Activated CD4-positive, CD25-positive, alpha-beta regulatory T cell treated with anti-CD3 and anti-CD28 coated beads, Interleukin-2, amount 50 U/mL, for 16 hours (primary cell): Measurements from ENCODE around the gene INPP4A.
"Not testable (repeated sequence)": the region's sequence is repeated elsewhere in the genome, so short reads cannot be mapped to it uniquely, and the experiment has no call there.

ENCODE experiments used
- DNase-seq: peaks from one replicate; pipeline ENCODE4 v3.0.0-alpha.2; 2020; ENCODE audit warnings: low read depth, low spot score

Gene INPP4A

GRCh38 chr2:98583816-98584618, 139.4 kb downstream of the INPP4A start:
- DNase-seq, result no peak

- DNase-seq, result no peak
Measured at GRCh38 chr2:98585386-98585785, 140.7 kb downstream of the INPP4A start.

DNA sequence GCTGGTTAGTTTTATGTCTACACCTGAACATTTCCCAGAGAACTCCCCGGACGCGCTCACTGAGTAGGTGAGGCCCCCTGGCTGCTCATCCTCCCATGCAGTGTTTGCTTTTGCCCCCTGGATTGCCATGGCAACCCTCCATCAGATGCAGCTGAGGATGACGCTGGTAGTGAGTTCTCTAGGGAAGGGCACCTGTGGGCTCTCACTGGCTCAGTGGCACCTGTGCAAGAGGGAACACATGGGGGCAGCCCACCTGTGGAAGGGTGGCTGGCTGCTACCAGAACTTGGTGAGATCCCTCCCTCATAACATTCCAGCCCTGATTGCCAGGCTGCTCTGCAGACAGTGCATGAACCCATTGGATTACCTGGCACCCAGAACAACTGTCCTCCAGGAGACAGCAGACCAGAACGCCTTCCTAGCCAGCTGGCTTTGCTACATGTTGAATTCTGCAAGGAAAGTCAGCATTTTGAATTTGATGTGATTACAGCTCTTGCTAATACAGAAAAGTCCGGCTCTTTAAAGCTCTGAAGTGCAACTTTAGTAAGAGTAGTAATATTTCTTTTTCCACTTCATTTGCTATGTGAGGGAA, 142.0 kb downstream of the INPP4A start:
- DNase-seq, result no peak

DNA sequence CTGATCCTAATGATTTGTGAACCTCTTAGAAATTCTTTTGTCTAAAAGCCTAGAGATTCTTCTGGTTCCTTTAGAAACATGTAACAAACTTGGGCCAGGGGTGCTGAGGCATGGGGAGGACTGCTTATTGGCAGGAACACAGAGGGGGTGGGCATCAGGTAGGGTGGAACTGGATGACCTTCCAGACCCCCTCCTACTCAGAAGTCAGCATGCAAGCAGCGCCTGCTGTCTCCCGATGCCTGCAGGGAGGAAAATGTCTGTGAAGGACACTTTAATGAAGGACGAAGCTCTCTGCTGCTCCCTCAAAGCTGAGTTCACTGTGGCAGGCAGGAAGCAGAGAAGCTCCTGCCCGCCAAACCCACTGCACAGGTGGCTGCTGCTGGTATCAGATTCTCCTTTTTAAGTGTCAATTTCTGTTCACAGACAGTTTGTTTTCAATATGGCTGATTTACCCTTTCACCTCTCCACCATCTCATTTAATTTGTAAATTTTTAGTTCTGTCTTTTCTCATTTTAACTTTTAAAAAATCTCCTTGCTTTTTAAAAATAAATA, 144.3 kb downstream of the INPP4A start:
- DNase-seq, result no peak

GRCh38 chr2:98589489-98589888, 144.8 kb downstream of the INPP4A start:
- DNase-seq, result no peak

- no peak for DNase-seq
Measured at GRCh38 chr2:98592565-98592964, 147.9 kb downstream of the INPP4A start.

- not testable (repeated sequence) for DNase-seq
Measured at GRCh38 chr2:98594665-98595064, 150.0 kb downstream of the INPP4A start.

DNA sequence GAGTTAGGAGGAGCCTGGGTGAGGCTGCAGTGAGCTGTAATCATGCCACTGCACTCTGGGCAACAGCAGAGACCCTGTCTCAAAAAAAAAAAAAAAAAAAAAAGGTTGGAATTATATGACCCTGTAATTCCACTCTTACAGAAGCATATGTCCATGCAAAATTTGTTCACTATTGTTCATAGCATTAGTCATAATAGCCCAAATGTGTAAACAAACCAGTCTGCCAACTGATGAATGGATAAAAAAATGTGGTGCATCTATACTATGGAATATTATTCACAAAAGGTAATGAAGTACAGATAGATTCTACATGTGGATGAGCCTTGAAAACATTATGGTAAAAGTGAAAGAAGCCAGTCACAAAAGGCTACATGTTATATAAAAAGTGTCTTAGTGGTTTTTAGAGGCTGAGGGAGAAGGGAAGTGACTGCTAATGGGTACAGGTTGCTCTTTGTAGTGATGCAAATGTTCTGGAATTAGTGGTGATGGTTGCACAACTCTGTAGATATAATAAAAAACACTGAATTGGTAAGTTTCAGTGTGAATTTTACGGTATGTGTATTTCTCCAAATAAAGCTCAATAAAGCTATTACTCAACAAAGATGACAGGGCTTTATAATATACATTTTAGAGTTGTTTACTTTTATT, 154.2 kb downstream of the INPP4A start:
- no peak for DNase-seq

- DNase-seq, result no peak
Measured at GRCh38 chr2:98601532-98602132, 157.0 kb downstream of the INPP4A start.

GRCh38 chr2:98604547-98604946, 159.9 kb downstream of the INPP4A start:
- DNase-seq, result no peak

- no peak for DNase-seq
Measured at GRCh38 chr2:98605076-98605475, 160.4 kb downstream of the INPP4A start.

DNA sequence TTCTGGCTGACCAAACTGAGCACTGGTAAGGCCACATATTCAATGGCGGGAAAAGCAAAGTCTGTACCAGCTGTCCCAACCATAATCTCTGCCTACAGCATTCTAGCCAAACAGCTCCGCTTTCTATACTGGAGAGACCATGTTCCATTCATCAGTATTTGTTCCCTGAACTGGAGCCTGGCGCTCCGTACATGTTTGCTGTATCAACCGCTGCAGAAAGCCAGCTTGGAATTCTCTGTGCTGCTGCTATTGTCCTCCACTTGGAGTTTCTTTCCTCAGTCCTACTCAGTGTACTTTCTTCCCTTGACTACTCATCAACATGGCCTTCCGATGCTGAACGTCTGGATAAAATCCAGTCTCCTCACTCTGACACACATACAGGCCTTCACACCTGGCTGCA, 161.8 kb downstream of the INPP4A start:
- DNase-seq, result no peak

DNA sequence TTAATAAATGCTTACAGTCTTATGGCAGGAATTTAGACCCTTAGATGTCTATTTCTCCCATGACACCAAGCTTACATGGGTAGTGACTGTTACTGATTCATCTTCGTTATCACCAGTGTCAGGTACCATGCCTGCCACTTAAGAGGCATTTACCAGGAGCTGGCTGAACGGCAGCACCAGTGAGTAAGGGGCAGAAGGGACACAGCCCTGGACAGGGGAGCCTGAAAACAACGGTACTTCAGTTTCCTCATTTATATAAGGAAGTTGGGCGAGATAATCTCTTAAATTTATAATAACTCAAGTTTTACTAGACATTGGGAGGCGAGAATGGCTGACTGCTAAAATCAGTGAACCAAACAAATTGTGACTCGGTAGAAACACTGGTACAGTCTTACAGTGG, 162.4 kb downstream of the INPP4A start:
- no peak for DNase-seq

- no peak for DNase-seq
Measured at GRCh38 chr2:98607741-98608115, 163.1 kb downstream of the INPP4A start.

- peak; percentile 78 for DNase-seq
Measured at GRCh38 chr2:98608116-98608961, 163.7 kb downstream of the INPP4A start, which contains the start of the genes COA5 and UNC50. Gene COA5 (minus strand): TSS chr2:98608512. CDS start chr2:98608405, 107 bp downstream. Gene UNC50 (plus strand): TSS chr2:98608589. CDS start chr2:98609760, 1,171 bp downstream.

- no peak for DNase-seq
Measured at GRCh38 chr2:98608962-98609604, 164.4 kb downstream of the INPP4A start.

- DNase-seq, result no peak
Measured at GRCh38 chr2:98614024-98614739, 169.5 kb downstream of the INPP4A start.

DNA sequence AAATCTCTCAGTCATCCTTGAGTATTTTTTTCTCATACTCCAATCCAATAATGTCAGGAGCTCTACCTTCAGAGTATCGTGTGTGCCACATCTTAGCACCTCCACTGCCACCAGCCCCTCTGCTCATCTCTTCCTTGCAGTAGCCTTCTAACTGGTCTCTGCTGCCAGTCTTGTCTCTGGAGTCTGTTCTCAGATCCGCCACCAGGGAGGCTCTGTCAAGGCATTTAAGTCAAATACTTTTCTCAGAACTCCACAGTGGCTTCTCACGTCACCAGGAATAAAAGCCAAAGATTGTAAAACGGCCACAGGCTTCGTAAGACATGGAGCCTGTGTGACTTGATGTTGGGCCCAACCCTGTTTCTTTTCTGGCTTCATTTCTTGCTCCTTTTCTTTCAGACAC, 170.8 kb downstream of the INPP4A start:
- no peak for DNase-seq

GRCh38 chr2:98617149-98617548, 172.5 kb downstream of the INPP4A start:
- DNase-seq, result no peak

DNA sequence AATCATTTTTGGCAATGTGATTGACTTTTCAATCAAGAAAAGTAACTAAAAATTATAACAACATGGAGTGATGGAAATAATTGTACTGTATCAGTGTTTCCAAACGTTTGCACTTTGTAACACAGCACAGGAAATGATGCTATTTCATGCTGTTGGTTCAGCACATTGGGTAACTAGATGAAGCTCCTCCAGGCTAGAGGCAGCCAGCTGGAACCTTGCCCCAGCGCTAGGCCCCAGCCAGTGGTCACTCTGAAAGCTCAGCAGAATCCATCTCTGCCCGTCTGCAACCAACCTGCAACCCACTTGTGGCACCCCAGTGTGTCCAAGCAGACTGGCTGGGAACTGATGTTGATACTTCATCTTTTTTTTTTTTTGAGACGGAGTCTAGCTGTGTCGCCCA, 179.0 kb downstream of the INPP4A start:
- DNase-seq, result no peak
